ENCODE data around the gene SLC22A5.

Gene SLC22A5

DNA sequence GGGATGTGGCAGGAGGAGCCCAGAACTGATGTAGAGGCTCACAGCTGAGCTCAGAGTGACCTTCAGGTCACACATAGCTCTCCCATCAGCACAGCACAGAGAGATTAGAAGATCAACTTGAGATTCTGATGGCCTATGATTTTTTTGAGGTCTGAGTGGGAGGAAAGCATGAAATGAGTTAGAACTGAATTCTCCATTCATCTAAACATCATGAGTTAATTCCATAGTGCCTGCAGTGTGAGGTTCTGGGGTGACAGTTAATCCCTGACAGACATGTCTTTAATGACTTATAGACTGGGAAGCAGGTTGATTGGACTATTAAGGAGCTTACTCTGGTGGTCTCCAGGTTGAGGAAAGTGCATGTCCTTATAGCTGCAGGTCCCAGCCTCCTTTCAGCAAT is 22.4 kb downstream of the SLC22A5 start:
- Histone ChIP-seq H3K9me3 (ENCODE audit: control insufficient read depth, low read length) (no peaks in the 10 kb centered on the region), H3K18ac (ENCODE audit: low read depth in 1 of 2, low read length in 2 of 2) (no peak overlapping the region), H4K8ac (ENCODE audit: low read length) (no peak overlapping the region), H2BK5ac (ENCODE audit: low read depth, low read length, poor library complexity, severe bottlenecking) (no peak overlapping the region), H3K23ac (ENCODE audit: low read length in 2 of 2) (no peak overlapping the region), H3K27me3 (ENCODE audit: control insufficient read depth in 1 of 2, insufficient read depth in 1 of 2, low read length in 2 of 2) (no peaks in the 10 kb centered on the region), H3K4me1 (ENCODE audit: control insufficient read depth, insufficient read depth, low read depth, low read length) (peaks cover 28% of the 10 kb centered on the region), H3K36me3 (ENCODE audit: control insufficient read depth in 1 of 2, insufficient read depth in 2 of 2, low read depth in 1 of 2, low read length in 2 of 2) (peaks cover 14 to 26% of the 10 kb centered on the region in 2 experiments), H3K4me2 (ENCODE audit: low read length, poor library complexity, severe bottlenecking) (no peak overlapping the region), H2BK15ac (ENCODE audit: low read depth, poor library complexity, severe bottlenecking) (no peak overlapping the region), H3K27ac (ENCODE audit: low read length, poor library complexity, severe bottlenecking) (no peak overlapping the region), H3K9ac (ENCODE audit: low read length) (no peak overlapping the region), H4K91ac (ENCODE audit: low read length) (no peak overlapping the region), H2AFZ (ENCODE audit: low read depth, low read length) (no peak overlapping the region), H2BK120ac (ENCODE audit: low read depth, low read length) (no peak overlapping the region), H2AK5ac (ENCODE audit: low read length, severe bottlenecking) (peak overlapping the region; percentile 84), H3K4ac (ENCODE audit: low read depth in 1 of 2, low read length in 2 of 2) (peak overlapping the region in 1 of 2 experiments; percentile 58), H2BK12ac (ENCODE audit: low read length in 2 of 2) (peak overlapping the region in 1 of 2 experiments; percentile 80), H3K14ac (ENCODE audit: low read length in 2 of 2) (no peak overlapping the region), H3K4me3 (ENCODE audit: insufficient read depth in 1 of 2, low read depth in 1 of 2, low read length in 2 of 2) (no peak overlapping the region), H3K79me1 (replicated peaks; ENCODE audit: low read length, poor library complexity, severe bottlenecking) (peaks cover 6% of the 10 kb centered on the region)
- no peak for DNase-seq

DNA sequence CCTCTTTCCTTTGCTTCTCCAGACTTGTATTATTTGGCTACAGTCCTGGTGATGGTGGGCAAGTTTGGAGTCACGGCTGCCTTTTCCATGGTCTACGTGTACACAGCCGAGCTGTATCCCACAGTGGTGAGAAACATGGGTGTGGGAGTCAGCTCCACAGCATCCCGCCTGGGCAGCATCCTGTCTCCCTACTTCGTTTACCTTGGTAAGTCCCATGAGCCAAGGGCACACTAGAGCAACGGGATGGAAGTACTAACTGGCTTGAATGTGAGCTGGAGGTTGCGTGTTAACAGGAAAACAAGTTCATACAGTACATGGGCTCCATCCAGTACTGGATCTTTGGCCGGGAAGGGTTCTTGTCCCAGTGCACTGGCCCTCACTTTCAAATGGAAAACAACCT is 22.9 kb downstream of the SLC22A5 start:
- peaks cover 14 to 25% of the 10 kb centered on the region in 2 experiments for H3K36me3 ChIP-seq (ENCODE audit: control insufficient read depth in 1 of 2, insufficient read depth in 2 of 2, low read depth in 1 of 2, low read length in 2 of 2)
- no peak overlapping the region for H2BK15ac ChIP-seq (ENCODE audit: low read depth, poor library complexity, severe bottlenecking)
- DNase-seq: no peak
- H3K14ac ChIP-seq (ENCODE audit: low read length in 2 of 2): no peak overlapping the region
- H4K91ac ChIP-seq (ENCODE audit: low read length): no peak overlapping the region
- H3K79me1 ChIP-seq (replicated peaks; ENCODE audit: low read length, poor library complexity, severe bottlenecking): peaks cover 6% of the 10 kb centered on the region
- peak overlapping the region; percentile 10 for H2AK5ac ChIP-seq (ENCODE audit: low read length, severe bottlenecking)
- no peak overlapping the region for H2BK5ac ChIP-seq (ENCODE audit: low read depth, low read length, poor library complexity, severe bottlenecking)
- H3K27me3 ChIP-seq (ENCODE audit: control insufficient read depth in 1 of 2, insufficient read depth in 1 of 2, low read length in 2 of 2): no peaks in the 10 kb centered on the region
- H4K8ac ChIP-seq (ENCODE audit: low read length): no peak overlapping the region
- no peak overlapping the region for H3K18ac ChIP-seq (ENCODE audit: low read depth in 1 of 2, low read length in 2 of 2)
- 98% methylated on average over 7 of the region's 8 CpGs for whole genome bisulfite sequencing
- H3K27ac ChIP-seq (ENCODE audit: low read length, poor library complexity, severe bottlenecking): no peak overlapping the region
- H2AFZ ChIP-seq (ENCODE audit: low read depth, low read length): no peak overlapping the region
- H3K9ac ChIP-seq (ENCODE audit: low read length): no peak overlapping the region
- no peak overlapping the region for H2BK120ac ChIP-seq (ENCODE audit: low read depth, low read length)
- H3K23ac ChIP-seq (ENCODE audit: low read length in 2 of 2): no peak overlapping the region
- no peak overlapping the region for H3K4me3 ChIP-seq (ENCODE audit: insufficient read depth in 1 of 2, low read depth in 1 of 2, low read length in 2 of 2)
- H3K9me3 ChIP-seq (ENCODE audit: control insufficient read depth, low read length): no peaks in the 10 kb centered on the region
- peaks cover 26% of the 10 kb centered on the region for H3K4me1 ChIP-seq (ENCODE audit: control insufficient read depth, insufficient read depth, low read depth, low read length)
- H2BK12ac ChIP-seq (ENCODE audit: low read length in 2 of 2): peak overlapping the region in 1 of 2 experiments; percentile 14
- H3K4ac ChIP-seq (ENCODE audit: low read depth in 1 of 2, low read length in 2 of 2): no peak overlapping the region
- no peak overlapping the region for H3K4me2 ChIP-seq (ENCODE audit: low read length, poor library complexity, severe bottlenecking)

DNA sequence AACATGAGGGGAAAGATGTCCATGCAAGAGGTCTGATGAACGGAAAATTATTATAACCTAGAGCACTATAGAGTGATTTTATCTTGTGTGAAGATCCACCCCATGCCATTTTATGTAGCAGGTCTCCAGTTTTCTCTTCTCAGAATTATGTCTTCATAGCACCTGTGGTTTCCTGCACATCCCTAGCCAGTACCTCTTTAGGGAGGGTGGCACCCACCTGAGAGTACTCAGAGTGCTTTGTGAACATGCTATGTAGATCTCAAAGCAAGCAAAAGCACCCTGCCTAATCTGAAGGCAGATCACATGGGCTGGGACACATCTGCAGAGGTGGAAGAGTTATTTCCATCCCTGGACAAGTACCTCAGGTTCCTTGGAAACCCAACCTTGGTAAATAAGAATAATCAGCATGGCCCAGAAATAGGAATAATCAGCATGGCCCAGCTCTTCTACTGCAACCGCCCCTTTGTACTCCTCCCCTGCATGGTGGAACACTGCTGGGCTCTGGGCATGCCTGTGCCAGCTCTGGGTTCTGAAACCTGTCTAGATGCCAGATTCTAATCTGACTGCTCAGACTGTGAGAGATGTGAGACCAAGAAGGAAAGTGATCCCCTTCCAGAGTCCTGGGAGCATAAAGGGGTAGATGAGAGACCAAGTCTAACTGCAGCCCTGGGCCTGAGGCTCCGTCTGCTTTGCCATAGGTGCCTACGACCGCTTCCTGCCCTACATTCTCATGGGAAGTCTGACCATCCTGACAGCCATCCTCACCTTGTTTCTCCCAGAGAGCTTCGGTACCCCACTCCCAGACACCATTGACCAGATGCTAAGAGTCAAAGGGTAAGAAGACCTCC is 23.7 kb downstream of the SLC22A5 start:
- no peak overlapping the region for H3K27ac ChIP-seq (ENCODE audit: low read length, poor library complexity, severe bottlenecking)
- H3K79me1 ChIP-seq (replicated peaks; ENCODE audit: low read length, poor library complexity, severe bottlenecking): peaks cover 6% of the 10 kb centered on the region
- no peak overlapping the region for H3K4me3 ChIP-seq (ENCODE audit: insufficient read depth in 1 of 2, low read depth in 1 of 2, low read length in 2 of 2)
- WGBS: 100% methylated on average over 4 of the region's 6 CpGs
- peak overlapping the region; percentile 14 for H2AK5ac ChIP-seq (ENCODE audit: low read length, severe bottlenecking)
- no peak overlapping the region for H4K91ac ChIP-seq (ENCODE audit: low read length)
- DNase-seq: no peak
- H3K9ac ChIP-seq (ENCODE audit: low read length): no peak overlapping the region
- no peak overlapping the region for H2AFZ ChIP-seq (ENCODE audit: low read depth, low read length)
- H4K8ac ChIP-seq (ENCODE audit: low read length): no peak overlapping the region
- no peak overlapping the region for H2BK15ac ChIP-seq (ENCODE audit: low read depth, poor library complexity, severe bottlenecking)
- peaks cover 23% of the 10 kb centered on the region for H3K4me1 ChIP-seq (ENCODE audit: control insufficient read depth, insufficient read depth, low read depth, low read length)
- H2BK12ac ChIP-seq (ENCODE audit: low read length in 2 of 2): peak overlapping the region in 1 of 2 experiments; percentile 15
- H2BK5ac ChIP-seq (ENCODE audit: low read depth, low read length, poor library complexity, severe bottlenecking): no peak overlapping the region
- peaks cover 14 to 25% of the 10 kb centered on the region in 2 experiments for H3K36me3 ChIP-seq (ENCODE audit: control insufficient read depth in 1 of 2, insufficient read depth in 2 of 2, low read depth in 1 of 2, low read length in 2 of 2)
- no peak overlapping the region for H3K18ac ChIP-seq (ENCODE audit: low read depth in 1 of 2, low read length in 2 of 2)
- no peak overlapping the region for H3K23ac ChIP-seq (ENCODE audit: low read length in 2 of 2)
- H3K4me2 ChIP-seq (ENCODE audit: low read length, poor library complexity, severe bottlenecking): no peak overlapping the region
- no peak overlapping the region for H2BK120ac ChIP-seq (ENCODE audit: low read depth, low read length)
- H3K14ac ChIP-seq (ENCODE audit: low read length in 2 of 2): no peak overlapping the region
- H3K4ac ChIP-seq (ENCODE audit: low read depth in 1 of 2, low read length in 2 of 2): no peak overlapping the region
- H3K27me3 ChIP-seq (ENCODE audit: control insufficient read depth in 1 of 2, insufficient read depth in 1 of 2, low read length in 2 of 2): no peaks in the 10 kb centered on the region
- no peaks in the 10 kb centered on the region for H3K9me3 ChIP-seq (ENCODE audit: control insufficient read depth, low read length)

GRCh38 chr5:132394667-132395259 is 25.3 kb downstream of the SLC22A5 start:
- Histone ChIP-seq H3K18ac (ENCODE audit: low read depth in 1 of 2, low read length in 2 of 2) (no peak overlapping the region), H3K4me1 (ENCODE audit: control insufficient read depth, insufficient read depth, low read depth, low read length) (peaks cover 12% of the 10 kb centered on the region), H4K91ac (ENCODE audit: low read length) (no peak overlapping the region), H2BK5ac (ENCODE audit: low read depth, low read length, poor library complexity, severe bottlenecking) (no peak overlapping the region), H3K9me3 (ENCODE audit: control insufficient read depth, low read length) (no peaks in the 10 kb centered on the region), H2BK12ac (ENCODE audit: low read length in 2 of 2) (no peak overlapping the region), H2AFZ (ENCODE audit: low read depth, low read length) (no peak overlapping the region), H3K4me2 (ENCODE audit: low read length, poor library complexity, severe bottlenecking) (no peak overlapping the region), H3K27ac (ENCODE audit: low read length, poor library complexity, severe bottlenecking) (peak overlapping the region; percentile 52), H3K14ac (ENCODE audit: low read length in 2 of 2) (no peak overlapping the region), H2BK120ac (ENCODE audit: low read depth, low read length) (no peak overlapping the region), H3K27me3 (ENCODE audit: control insufficient read depth in 1 of 2, insufficient read depth in 1 of 2, low read length in 2 of 2) (no peaks in the 10 kb centered on the region), H2BK15ac (ENCODE audit: low read depth, poor library complexity, severe bottlenecking) (no peak overlapping the region), H3K36me3 (ENCODE audit: control insufficient read depth in 1 of 2, insufficient read depth in 2 of 2, low read depth in 1 of 2, low read length in 2 of 2) (peaks cover 14 to 25% of the 10 kb centered on the region in 2 experiments), H4K8ac (ENCODE audit: low read length) (no peak overlapping the region), H2AK5ac (ENCODE audit: low read length, severe bottlenecking) (no peak overlapping the region), H3K79me1 (replicated peaks; ENCODE audit: low read length, poor library complexity, severe bottlenecking) (peaks cover 6% of the 10 kb centered on the region), H3K4me3 (ENCODE audit: insufficient read depth in 1 of 2, low read depth in 1 of 2, low read length in 2 of 2) (no peak overlapping the region), H3K9ac (ENCODE audit: low read length) (no peak overlapping the region), H3K4ac (ENCODE audit: low read depth in 1 of 2, low read length in 2 of 2) (no peak overlapping the region), H3K23ac (ENCODE audit: low read length in 2 of 2) (no peak overlapping the region)
- DNase-seq: no peak
- WGBS: 48% methylated on average over 4 of the region's 4 CpGs

All from mesenchymal stem cell (in vitro differentiated cells and primary cell).